Right kidney (tissue), 9 donors: ENCODE results near the gene STON2.
"Not testable (repeated sequence)": the region's sequence is repeated elsewhere in the genome, so short reads cannot be mapped to it uniquely, and the experiment has no call there.

Experiments used
- DNase-seq: peaks from one replicate; pipeline ENCODE4 v3.0.0-alpha.2; 2016
- long read RNA-seq, 8 donors: transcript quantifications; one replicate each; lab custom pipeline, GENCODE V29; 2026

The STON2 gene
- long read RNA-seq, donor 1, partial matches to known transcripts: 0 of 41 reads
- long read RNA-seq, donor 1, other reads (novel, unspliced or antisense): 41 of 41 reads
- long read RNA-seq, donor 2: 0 reads
- long read RNA-seq, donor 3, partial matches to known transcripts: 0 of 3 reads
- long read RNA-seq, donor 3, other reads (novel, unspliced or antisense): 0 of 3 reads
- long read RNA-seq, donor 4, partial matches to known transcripts: 0 of 21 reads
- long read RNA-seq, donor 4, other reads (novel, unspliced or antisense): 17 of 21 reads
- long read RNA-seq, donor 5, partial matches to known transcripts: 6 of 42 reads
- long read RNA-seq, donor 5, other reads (novel, unspliced or antisense): 34 of 42 reads
- long read RNA-seq, donor 6, partial matches to known transcripts: 37 of 45 reads
- long read RNA-seq, donor 6, other reads (novel, unspliced or antisense): 7 of 45 reads
- long read RNA-seq, donor 7: 0 reads
- long read RNA-seq, donor 8, full-length matches to known transcripts: 2 of 30 reads
- long read RNA-seq, donor 8, partial matches to known transcripts: 28 of 30 reads
- long read RNA-seq, donor 8, other reads (novel, unspliced or antisense): 0 of 30 reads

DNA sequence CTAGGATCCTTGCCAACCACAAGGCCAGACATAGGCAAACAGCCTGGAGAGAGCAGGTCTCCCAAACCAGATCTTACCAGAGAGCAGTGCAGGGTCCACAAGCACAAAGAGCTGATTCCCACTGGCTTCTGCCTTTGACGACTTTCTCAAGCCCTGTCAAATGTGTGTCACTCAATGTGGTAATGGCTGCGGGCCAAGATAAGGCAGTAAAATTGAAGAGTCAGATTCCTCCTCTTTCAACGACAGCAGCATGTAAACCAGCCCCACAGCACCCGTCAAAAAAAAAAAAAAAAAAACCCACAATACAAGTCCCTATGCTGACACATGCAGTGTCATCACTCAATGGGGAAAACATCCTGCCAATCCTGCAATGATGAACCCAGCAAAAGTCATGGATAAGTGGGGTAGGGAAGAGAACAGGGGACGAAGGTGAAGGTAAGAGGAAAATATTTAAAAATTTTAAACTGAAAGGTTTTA lies at the start of gene STON2:
STON2 (minus strand) TSS at position 123 of the 477 bp plus-strand sequence. CDS start 1,942 bp downstream, outside the sequence.
- DNase-seq: no peak

- DNase-seq: no peak
Measured at GRCh38 chr14:81449576-81449975, 49.5 kb upstream of the STON2 start.

GRCh38 chr14:81449114-81449513 lies 49.0 kb upstream of the STON2 start:
- no peak for DNase-seq

DNA sequence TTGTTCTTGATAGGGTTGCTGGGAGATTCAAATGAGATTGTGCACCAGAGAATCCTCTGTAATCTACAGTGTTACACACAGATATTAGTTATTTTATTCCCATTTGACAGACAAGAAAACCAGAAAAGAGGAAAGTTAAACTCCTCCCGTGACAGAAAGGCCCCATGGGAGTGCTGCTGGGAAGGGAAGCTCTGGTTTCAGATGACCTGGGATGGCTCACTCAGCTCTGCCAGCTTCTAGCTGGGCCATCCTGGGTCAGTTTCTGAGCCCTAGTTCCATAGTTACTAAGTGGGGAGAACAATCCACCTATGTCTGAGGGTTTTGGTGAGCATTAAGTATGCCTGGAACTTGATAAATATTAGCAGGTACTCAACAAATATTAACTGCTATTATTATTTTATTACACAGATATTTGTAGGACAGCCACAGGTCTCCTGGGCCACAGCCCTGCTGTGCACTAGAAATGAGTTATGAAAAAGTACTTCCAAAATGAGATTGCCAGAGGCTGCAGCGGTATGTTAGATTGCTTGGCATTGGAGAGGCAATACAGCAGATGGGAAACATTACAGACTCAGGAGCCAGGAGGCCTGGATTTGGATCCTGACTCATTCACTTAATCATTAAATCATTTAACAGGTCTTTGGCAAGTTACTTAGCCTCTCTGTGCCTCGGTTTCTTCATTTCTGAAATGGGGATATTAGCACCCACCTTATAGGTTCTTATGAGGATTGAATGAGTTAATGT lies 47.1 kb upstream of the STON2 start:
- no peak for DNase-seq

DNA sequence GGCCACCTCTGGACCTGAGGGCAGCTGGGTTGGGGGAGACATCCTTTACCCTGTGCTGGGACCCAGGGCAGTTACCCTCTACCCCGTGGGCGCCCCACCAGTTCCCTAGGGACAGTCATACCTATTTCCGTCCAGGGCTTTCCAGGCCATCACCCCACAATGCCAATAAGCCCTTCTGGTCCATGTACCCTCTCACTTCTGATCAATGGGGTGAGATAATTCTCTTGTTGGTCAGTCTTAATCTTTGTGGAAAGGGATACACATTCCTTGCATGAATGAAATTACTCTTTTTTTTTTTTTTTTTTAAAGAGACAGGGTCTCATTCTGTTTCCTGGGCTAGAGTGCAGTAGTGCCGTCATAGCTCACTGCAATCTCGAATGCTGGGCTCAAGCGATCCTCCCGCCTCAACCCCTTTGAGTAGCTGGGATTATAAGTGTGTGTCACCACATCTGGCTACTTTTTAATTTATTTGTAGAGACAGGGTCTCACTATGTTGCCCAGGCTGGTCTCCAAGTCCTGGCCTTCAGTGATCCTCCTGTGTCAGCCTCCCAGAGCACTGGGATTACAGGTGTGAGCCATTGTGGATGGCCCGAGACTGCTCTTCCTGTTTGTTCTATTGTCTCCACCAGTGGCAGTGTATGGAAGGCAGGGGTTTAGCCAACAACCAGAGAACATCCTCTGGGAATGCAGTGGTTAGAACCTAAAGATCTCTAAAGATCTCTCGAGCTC lies 46.3 kb upstream of the STON2 start:
- DNase-seq: no peak

GRCh38 chr14:81441626-81442134 lies 41.6 kb upstream of the STON2 start:
- DNase-seq: no peak

DNA sequence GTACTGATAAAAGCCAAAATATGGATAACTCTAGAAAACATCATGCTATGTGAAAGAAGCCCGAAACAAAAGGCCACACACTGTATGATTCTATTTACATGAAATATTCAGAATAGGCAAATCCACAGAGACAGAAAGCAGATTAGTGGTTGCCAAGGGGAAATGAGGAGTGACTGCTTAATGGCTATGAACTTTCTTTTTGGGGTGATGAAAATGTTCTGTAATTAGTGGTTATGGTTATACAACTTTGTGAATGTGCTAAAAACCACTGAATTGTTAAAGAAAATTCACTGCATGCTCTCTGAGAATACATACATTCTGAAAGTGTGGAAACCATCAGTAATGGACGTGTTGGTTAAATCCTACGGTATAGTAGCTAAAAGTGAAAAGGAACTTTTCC lies 39.9 kb upstream of the STON2 start:
- no peak for DNase-seq

DNA sequence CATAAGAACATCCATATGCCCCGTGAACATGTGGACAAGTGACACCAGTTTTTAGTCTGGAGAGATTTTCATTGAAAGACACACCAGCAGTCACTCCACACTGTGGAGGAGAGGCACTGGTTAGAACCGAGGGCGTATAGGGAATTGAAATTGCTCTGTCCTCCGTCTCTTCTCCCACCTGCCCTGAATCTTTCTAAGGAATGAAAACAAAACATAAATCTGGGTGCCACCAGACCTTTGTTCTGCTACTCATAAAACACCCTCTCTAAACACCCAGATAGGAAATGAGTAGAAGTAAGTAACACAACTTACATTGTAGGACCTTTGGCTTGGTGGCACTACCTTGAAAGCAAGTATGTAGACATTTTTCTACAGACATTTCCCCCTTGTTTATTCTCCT lies 37.1 kb upstream of the STON2 start:
- DNase-seq: no peak

DNA sequence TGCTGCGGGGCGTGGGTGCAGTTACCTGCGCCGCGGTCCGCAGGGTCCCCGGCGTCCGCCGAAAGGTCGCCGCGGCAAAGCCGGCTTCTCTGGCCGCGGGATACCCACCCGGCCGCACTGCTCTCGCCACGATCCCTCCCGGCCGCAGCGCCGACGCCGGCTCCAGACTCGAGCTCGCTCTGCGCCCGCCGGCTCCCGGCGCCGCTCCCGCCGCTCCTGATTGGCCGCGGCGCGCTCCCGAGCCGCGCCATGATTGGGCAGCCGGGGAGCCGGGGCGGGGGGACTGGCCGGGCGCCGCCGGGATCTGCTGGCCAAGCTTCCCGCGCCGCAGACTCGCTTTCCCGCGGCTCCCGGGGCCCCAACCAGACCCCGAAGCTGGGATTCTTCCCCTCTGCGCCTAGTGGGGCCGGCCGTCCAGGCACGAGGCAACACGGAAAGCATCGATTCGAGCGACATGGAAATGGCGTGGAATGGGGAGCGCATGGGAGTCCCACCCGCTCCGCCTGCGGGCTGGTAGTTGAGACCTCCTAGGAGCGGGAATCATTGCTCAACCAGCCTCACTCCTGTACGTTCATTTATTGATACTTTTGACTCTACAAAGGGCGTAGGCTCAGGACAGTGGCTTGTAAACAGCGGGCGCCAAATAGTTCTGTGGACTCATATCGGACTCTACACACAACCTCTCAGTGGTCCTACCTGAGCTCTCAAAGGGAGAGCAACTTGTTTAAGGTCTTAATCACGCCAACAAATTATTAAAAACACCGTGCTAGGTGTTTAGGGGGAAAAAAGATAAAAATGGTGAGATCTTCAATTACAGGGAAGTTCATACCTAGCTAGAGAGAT lies 36.4 kb upstream of the STON2 start:
- DNase-seq: peak; percentile 84

DNA sequence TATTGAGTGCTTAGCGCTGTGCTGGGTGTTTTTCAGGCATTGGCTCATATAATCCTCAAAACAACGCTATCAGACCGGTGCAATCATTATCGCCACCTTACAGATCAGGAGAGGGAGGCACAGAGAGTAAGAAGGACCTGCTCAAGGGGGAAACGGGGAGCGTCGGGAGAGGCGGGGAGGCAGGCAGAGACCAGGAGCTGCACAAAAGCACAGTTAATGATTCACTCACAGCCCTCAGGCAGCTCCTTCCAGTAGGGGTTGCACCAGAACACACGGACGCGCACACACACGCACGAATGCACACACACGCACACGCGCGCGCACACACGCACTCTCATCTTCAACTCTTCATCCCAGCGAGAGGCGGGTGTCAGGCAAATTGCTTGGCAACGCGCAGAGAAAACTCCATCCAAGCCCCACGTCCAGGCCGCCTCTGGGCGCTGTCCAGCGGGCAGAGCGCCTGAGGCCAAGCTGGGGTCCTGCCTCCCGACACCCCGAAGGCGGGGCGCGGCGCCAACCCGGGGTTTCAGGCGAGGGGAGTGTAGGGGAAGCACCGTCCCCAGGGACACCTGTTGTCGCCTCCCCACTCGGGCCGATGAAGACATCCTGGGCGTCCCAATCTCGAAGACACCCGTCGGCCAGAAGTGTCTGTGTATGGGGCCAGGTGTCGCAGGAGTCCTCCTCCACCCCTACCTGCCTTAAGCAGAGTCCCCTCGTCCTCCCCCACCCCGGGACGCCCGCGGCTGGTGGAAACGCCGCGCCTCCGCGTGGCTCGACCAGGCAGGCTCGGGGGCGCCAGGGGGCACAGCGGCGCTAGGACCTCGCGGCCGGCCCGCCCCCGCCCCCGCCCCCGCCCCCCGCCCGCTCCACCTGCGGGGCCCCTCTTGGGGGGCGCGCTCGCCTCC lies 35.5 kb upstream of the STON2 start:
- DNase-seq: peak; percentile 83

DNA sequence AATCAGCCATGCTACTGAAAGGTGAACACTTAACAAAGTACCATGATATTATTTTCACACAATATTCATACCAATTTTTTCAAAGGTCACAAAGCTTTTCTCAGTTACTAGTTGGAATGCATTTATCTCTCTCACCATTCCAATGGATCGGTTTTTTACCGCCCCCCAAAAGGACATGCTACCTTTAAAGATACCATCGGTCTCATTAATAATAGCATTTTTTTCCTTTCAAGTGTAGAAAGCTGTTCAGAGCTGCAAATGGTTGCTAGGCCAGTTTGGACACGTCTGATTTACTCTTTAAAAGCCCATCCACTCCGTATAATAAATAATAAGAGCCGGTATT lies 34.9 kb upstream of the STON2 start:
- DNase-seq: peak; percentile 21

GRCh38 chr14:81434230-81434629 lies 34.1 kb upstream of the STON2 start:
- peak; percentile 25 for DNase-seq

GRCh38 chr14:81433378-81433777 lies 33.3 kb upstream of the STON2 start:
- DNase-seq: no peak

- no peak for DNase-seq
Measured at GRCh38 chr14:81432219-81432661, 32.1 kb upstream of the STON2 start.

DNA sequence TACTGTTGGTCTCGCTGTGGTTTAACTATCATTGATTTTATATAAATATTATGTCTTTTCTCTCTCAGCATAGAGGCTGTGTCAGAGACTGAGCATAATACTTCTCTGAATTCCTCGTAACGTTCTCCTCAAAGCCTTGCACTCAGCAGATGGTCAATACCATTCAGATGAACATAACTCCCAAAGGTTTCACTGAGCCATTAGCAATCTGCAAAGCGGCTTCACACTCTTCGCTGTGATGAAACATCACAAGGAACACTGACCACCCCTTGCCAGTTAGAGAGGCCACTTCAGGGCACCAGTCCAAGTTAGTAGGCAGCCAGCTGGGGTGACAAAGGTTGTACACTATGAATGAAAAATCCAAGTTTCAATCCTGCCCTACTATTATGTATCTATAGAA lies 30.1 kb upstream of the STON2 start:
- DNase-seq: no peak

DNA sequence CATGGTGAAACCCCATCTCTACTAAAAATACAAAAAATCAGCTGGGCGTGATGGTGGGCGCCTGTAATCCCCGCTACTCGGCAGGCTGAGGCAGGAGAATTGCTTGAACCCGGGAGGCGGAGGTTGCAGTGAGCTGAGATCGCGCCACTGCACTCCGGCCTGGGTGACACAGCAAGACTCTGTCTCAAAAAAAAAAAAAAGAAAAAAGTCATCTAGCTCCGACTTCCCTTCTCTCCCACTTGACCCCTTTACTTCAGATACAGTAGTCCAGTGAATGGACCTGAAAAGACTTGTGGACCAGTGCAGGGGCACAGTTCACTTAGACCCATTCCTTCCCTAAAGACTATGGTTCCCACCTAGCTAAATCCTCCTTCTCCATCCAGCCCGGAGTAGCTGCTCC lies 29.6 kb upstream of the STON2 start:
- DNase-seq: not testable (repeated sequence)

DNA sequence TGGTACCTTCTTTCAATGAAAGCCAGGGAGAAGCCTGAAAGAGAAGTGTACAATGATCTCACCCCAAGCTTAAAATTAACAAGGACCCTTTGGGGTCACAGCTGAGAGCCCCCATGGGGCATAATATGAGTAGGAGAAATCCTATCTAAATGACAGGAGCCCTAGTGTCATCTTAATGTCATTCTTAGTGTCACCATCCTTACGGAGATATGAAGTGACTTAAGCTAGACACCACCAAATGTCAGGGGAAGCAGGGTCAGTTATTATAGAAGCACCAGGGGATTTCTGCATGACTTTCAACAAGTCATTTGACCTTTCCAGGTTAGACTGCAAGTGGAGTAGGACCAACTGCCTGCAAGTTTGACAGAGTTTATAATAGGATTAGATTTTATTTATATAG lies 28.9 kb upstream of the STON2 start:
- no peak for DNase-seq

DNA sequence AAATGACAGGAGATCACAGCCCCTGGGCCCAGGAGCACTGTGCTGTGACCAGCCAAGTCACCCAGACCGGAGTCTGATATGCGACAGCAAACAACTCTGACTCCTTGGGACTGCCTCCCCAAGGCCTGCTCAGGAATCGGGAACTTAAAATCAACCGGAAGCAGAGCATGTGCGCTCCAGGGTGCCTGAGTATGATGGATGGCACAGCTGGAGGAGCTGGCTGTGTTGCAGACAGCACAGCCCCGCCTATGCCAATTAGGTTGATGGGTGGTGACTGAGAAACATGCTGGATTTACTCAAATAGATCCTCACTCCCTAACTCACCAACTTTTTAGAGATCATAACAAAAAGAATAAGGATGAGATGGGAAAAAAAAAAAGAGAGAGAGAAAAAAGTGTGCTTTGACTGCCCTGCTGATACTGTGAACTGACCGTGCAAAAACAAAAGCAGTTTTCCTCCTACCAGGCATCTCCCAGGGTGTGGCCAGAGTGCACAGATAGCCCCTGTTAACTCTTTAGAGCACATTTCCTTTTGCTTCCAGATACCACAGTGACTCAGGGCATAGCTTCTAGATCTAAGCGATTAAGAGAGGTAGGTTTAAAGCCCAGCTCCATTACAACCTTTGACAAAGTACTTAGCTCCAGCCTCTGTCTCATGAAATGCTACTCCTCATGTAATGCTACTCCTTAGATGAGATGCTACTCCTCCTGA lies 27.4 kb upstream of the STON2 start:
- no peak for DNase-seq

DNA sequence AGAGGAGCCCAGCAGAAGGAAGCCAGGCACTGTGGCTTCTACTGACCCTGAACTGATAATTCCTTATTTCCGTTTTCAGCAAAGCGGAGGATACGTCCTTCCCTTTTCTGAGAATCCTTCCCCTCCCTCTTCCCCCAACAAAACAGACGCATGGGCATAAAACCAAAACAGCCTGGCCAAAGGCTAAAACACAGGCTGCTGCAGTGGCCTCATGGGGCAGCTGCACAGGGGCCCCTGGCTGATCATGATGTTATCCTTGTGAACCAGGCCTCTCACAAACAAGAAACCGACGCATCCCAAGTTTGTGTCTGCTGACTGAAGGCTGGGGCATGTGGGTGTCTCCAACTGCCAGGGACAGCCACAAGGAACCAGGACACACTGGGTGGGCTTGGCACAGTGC lies 23.4 kb upstream of the STON2 start:
- no peak for DNase-seq
